SU-DHL-6 (cell line): Measurements from ENCODE around the gene POLR2C.

ENCODE experiments used
- CTCF ChIP-seq: fragments of 200-600 bp; sonication (generic); IDR thresholded peaks from one replicate; pipeline ENCODE4 v1.5.1; 2017; ENCODE audit warnings: antibody characterized with exemption, mild to moderate bottlenecking, low read length, moderate library complexity; ENCODE audit not compliant: insufficient read depth, poor library complexity, severe bottlenecking
- EZH2phosphoT487 ChIP-seq: fragments of 200-600 bp; sonication (generic), shearing (Covaris generic); conservative IDR thresholded peaks from 2 replicates; pipeline ENCODE4 v1.6.1; 2018; ENCODE audit warnings: mild to moderate bottlenecking, antibody characterized with exemption, low read length, moderate library complexity, mixed read lengths

GRCh38 chr16:57422026-57422944 lies 40.2 kb upstream of the POLR2C start:
- TF ChIP-seq CTCF (no peak), EZH2phosphoT487 (no peak)
